Mesodermal cell (in vitro differentiated cells): Measurements from ENCODE around the gene HOXB1.
A peak's percentile ranks its signal among the peaks of the same experiment; 100 is the strongest.

Experiments used
- H3K27ac ChIP-seq: 2 replicates; pipeline ENCODE4 v1.7.0; 2013; ENCODE audit warnings: mild to moderate bottlenecking, low read depth, low read length, moderate library complexity; ENCODE audit not compliant: severe bottlenecking
- H3K36me3 ChIP-seq: 2 replicates; pipeline ENCODE4 v1.7.1; 2013; ENCODE audit warnings: mild to moderate bottlenecking, low read length, moderate library complexity; ENCODE audit not compliant: control insufficient read depth, insufficient read depth
- H3K4me1 ChIP-seq: one replicate; pipeline ENCODE4 v1.7.1; 2013; ENCODE audit warnings: mild to moderate bottlenecking, low read length; ENCODE audit not compliant: insufficient read depth, control insufficient read depth, poor library complexity, severe bottlenecking
- H3K4me3 ChIP-seq: 2 replicates; pipeline ENCODE4 v1.7.0; 2013; ENCODE audit warnings: low read length, control low read depth, mild to moderate bottlenecking; ENCODE audit not compliant: insufficient read depth, poor library complexity, severe bottlenecking; ENCODE audit errors: extremely low read depth
- H3K9me3 ChIP-seq: 2 replicates; pipeline ENCODE4 v1.7.1; 2013; ENCODE audit warnings: mild to moderate bottlenecking, low read length, moderate library complexity; ENCODE audit not compliant: control insufficient read depth
- WGBS, 2 experiments: methylation state at CpG; one replicate each; pipeline ENCODE4 v1.1.5; 2013; ENCODE audit warnings: missing lambda C conversion rate in 2 of 2; ENCODE audit not compliant: insufficient coverage in 2 of 2; 5-methylcytosine and 5-hydroxymethylcytosine counted together

HOXB1 gene

DNA sequence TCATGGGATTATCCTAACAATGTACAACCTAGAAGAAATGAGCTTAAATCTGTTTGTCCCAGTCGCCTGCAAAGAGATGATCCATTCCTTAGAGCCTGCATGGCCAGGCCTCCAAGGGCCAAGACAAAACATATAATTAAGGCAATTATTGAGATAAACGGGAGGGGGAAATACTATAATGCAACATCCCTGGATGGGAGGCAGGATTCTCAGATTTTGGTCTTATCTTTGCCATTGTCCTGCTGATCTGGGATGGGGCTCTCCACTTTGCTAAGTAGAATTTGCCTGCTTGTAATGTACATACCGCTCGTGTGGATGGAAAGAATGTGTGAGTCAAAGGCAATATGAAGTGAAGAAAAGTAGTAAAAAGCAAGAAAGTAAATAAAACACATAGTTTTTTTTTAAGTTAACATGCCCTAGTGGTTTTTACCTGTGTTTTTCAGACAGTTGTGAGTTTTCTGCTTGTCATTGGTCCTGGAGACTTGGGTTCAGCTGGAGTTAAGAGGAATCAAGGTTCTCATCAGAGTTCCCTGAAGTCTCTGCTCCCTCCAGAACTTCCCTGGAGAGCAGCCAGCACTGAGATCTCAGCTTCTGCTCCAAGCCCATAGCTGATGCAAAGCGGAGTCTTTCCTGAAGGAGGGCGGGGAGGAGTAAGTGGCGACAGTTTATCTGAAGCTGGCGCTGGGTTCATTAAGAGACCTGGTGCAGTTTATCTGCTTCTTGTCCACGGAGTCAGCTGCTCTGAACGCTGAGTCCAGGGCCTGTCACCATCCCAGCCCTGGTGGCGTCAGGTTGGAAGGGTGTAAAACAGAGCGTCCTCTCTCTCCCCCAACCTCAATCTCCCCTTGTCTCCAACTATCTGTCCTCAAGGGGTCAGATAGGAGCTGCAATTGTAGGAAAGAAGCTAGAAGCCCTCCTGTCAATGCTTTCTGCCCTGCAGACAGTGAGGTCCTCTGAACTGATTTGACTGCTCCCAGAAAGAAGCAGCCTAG, 30.1 kb downstream of the HOXB1 start:
- Histone ChIP-seq H3K4me3 (no peak overlapping the region), H3K36me3 (no peaks in the 10 kb centered on the region), H3K4me1 (peaks cover 60% of the 10 kb centered on the region), H3K9me3 (no peaks in the 10 kb centered on the region), H3K27ac (peak overlapping the region; percentile 79)
- 51 to 72% methylated on average over 6 to 11 of the region's 12 CpGs for WGBS, 2 experiments

DNA sequence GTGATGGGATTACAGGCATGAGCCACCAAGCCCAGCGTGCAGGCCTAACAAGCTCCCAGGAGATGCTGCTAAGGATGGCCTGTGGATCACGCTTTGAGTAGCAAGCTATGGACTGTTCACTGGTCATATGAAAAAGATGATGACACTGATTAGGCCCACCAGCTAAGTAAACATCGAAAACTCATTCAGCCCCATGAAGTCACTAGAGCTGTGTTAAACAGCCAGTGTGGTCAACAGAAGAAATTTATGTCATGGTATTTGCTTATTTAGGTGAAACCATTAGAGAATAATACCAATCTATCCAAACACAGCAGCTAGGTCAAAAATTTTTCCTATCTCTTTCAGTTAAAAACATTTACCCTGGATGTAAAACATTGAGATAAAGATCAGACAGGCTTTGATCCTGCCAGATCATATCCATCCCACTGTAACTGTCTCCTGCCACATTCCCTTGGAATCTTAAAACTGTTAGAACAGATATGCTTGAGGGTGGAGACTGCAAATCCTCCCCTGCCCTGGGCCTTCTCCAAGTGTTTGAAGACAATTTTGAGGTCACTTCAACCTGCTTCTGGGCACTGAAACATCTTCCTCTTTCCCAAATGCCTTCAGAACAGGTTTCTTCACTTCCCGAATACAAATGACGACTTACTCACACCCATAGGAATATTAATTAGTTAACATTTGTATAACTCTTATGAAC, 30.9 kb downstream of the HOXB1 start:
- Histone ChIP-seq H3K27ac (peak overlapping the region; percentile 79), H3K4me3 (no peak overlapping the region)
- WGBS, 2 experiments: 93 to 96% methylated on average over 3 of the region's 5 CpGs

DNA sequence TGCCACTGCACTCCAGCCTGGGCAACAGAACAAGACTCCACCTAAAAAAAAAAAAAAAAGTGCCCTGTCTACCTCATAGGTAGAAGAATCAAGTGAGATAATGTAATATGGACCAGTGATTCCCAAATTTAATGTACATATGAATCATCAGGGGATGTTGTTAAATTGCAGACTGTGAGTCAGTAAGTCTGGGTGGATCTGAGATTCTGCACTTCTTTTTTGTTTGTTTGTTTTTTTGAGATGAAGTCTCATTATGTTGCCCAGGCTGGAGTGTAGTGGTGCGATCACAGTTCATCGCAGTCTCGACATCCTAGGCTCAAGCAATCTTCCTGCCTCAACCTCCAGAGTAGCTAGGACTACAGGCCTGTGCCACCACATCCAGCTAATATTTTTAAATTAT, 31.6 kb downstream of the HOXB1 start:
- WGBS, 2 experiments: no CpG with 5 or more reads among the region's 3 CpGs
- Histone ChIP-seq H3K4me1 (peaks cover 68% of the 10 kb centered on the region), H3K27ac (no peak overlapping the region), H3K36me3 (no peaks in the 10 kb centered on the region), H3K4me3 (no peak overlapping the region), H3K9me3 (no peaks in the 10 kb centered on the region)

More for the DNA sequence above, 30.9 kb downstream of the HOXB1 start:
- H3K9me3 ChIP-seq: no peaks in the 10 kb centered on the region
- no peaks in the 10 kb centered on the region for H3K36me3 ChIP-seq
- H3K4me1 ChIP-seq: peaks cover 64% of the 10 kb centered on the region

DNA sequence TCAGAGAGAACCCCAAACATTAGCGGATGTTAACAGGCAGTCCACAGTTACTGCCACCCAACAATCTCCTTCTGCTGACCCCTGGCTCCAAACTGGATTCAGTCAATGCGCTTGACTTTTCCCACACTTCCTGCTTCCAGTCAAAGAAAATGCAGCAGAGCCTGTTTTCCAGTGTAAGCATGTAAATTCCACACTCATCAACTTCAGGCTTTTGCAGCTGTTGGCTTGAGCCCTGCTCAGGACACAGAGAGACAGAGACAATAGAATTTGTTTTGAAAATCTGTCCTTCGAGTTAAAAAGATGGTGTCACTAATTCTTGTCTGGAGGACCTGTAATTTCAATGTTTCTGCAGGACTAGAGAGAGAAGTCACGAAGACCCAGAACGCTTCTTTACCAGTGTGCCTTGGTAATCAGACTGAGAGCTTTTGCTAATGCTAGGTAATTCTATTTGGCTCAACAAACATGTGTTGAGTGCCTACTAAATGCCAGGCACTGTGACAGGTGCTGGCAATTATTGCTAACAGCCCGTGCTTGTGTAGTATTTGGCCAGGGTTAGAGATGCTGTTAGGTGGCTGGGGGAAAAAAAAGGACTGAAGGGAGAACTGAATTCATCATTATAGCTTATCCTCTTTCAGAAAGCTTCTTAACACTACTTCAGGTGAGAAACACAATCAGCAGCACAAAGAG, 32.5 kb downstream of the HOXB1 start:
- Histone ChIP-seq H3K27ac (peak overlapping the region; percentile 77), H3K4me3 (no peak overlapping the region), H3K36me3 (no peaks in the 10 kb centered on the region), H3K4me1 (peaks cover 70% of the 10 kb centered on the region), H3K9me3 (no peaks in the 10 kb centered on the region)
- 89% methylated on average over 6 of the region's 6 CpGs for WGBS, 2 experiments

DNA sequence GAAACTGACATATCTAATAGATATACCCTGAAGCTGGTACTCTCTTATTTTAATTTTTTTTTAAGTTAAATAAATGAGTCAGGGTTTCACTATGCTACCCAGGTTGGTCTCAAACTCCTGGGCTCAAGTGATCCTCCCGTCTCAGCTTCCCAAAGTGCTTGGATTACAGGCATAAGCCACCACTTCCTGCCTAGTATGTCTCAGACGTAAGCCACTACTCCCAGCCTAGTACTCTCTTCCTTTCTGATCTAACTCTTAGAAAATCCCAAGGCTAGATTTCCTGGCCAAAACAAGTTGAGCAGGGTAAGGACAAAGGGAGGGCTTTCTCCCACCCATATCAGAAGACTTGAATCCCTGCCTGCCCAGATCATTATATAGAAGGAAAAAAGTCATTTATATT, 33.7 kb downstream of the HOXB1 start:
- Histone ChIP-seq H3K27ac (no peak overlapping the region), H3K4me3 (no peak overlapping the region), H3K4me1 (peaks cover 73% of the 10 kb centered on the region), H3K9me3 (no peaks in the 10 kb centered on the region), H3K36me3 (no peaks in the 10 kb centered on the region)
- WGBS, 2 experiments: 60 to 70% methylated on average over 1 of the region's 2 CpGs

DNA sequence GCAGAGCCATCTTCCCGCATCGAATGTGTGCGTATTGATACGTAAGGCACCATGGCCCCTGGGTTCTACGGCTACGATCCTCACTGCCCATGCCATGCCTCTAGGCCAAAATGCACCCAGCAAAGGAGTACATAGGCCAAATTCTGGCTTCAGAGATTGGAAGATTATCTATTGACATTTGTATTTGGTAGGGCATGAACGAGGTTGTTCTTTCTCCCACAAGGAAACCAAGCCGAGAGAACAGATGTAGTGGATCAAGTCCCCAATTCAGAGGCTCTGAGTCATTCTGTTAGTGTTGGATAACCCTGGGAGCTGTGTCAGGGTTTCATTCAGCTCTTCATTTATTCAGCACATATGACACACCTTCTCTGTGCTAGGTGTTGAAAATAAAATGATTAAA, 36.5 kb downstream of the HOXB1 start:
- Histone ChIP-seq H3K4me3 (no peak overlapping the region), H3K4me1 (peaks cover 58% of the 10 kb centered on the region), H3K36me3 (no peaks in the 10 kb centered on the region), H3K27ac (no peak overlapping the region), H3K9me3 (no peaks in the 10 kb centered on the region)
- WGBS, 2 experiments: 93 to 97% methylated on average over 7 to 8 of the region's 8 CpGs

DNA sequence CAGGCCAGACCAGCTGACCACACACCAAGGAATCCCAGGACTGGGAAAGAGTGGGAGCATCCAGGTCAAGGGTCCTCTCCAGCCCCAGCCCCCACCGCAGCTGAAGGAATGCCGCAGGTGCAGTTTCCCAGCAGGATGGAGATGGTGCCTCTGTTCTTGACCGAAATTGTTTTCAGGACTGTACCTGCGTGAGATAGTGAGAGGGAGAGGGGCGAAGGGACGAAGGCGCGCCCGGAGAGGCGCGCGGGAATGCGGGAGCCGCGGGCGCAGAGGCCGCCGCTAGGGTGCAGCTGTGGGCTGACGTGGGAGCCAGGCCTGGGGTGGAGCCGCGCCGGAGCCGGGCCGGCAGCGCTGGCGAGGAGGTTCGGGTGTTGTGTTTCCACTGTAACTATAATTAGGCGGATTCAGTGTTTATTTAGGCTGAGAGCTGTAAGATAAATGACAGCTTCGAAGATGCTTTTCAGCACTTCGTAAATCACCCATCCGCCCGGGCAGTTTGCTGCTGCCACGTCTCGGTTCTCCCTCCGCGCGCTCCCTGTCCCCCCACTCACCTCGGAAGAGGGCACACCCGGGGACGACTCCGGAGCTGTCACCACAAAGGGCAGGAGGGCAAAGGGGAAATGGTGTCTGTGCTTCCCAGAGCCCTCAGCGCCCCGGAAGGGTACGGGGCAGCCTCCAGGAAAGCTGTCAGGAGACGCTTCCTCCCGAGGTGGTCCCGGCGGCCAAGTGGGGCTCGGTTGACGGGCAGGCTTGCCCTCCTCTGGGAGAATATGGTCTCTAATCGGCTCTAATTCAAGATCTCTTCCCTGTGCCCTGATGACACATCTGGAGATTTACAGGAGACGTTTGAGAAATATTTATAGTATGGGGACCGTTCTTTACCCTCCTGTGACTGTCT, 38.2 kb downstream of the HOXB1 start:
- peak overlapping the region; percentile 57 for H3K27ac ChIP-seq
- H3K4me3 ChIP-seq: peak overlapping the region; percentile 5

DNA sequence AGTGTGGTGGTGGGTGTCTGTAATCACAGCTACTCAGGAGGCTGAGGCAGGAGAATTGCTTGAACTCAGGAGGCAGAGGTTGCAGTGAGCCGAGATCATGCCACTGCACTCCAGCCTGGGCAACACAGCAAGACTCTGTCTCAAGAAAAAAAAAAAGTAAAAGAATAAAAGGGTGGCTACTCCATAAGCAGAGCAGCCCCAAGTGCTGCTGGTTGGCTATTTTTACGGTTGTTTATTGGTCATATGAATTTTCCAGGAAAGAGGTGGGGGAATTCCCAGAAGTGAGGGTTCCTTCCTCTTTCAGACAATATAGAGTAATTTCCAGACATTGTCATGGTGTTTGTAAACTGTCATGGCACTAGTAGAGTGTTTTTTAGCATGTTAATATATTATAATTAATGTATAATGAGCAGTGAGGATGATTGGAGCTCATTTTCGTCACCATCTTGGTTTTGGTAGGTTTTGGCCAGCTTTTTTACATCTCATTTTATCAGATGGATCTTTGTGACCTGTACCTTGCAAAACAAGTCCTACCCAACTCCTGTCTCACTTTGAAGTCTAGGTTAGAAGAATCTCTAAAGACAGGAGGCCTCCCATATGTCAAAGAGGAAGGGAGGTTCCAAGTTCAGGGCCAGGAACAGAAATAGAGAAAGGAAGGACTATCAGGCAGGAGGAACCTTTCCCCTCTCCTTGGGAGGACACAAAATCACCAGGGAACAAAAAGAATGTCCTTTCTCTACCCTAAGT, 39.1 kb downstream of the HOXB1 start:
- 90% methylated on average over 1 to 2 of the region's 3 CpGs for WGBS, 2 experiments
- H3K4me1 ChIP-seq: peaks cover 39% of the 10 kb centered on the region
- H3K36me3 ChIP-seq: no peaks in the 10 kb centered on the region
- H3K27ac ChIP-seq: no peak overlapping the region
- H3K9me3 ChIP-seq: no peaks in the 10 kb centered on the region
- no peak overlapping the region for H3K4me3 ChIP-seq

More for the DNA sequence above, 38.2 kb downstream of the HOXB1 start:
- Histone ChIP-seq H3K36me3 (no peaks in the 10 kb centered on the region), H3K9me3 (no peaks in the 10 kb centered on the region), H3K4me1 (peaks cover 48% of the 10 kb centered on the region)
- 9 to 10% methylated on average over 46 to 48 of the region's 53 CpGs for WGBS, 2 experiments

DNA sequence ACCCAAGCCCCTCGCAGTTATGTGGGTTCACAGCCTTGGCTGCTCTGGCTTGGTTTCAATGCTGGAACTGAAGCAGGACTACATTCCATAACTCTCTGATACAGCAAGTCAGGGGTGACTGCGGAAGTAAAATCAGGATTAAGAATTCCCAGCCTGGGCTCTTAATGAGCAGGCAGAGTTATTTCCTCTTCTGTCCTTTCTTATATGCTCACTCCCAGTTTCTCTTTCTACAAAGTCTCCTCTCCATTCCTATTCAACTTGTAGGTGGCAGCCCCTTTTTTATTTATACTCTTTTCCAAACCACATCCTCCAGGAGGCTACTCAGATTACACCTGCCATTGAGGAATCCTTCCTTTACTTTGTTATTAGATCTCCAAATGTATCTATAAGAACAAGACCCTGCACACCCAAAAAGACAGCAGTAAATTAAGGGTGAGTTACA, 40.3 kb downstream of the HOXB1 start:
- 86 to 100% methylated on average over 2 of the region's 2 CpGs for WGBS, 2 experiments
- no peak overlapping the region for H3K27ac ChIP-seq
- H3K36me3 ChIP-seq: no peaks in the 10 kb centered on the region
- no peak overlapping the region for H3K4me3 ChIP-seq
- peaks cover 28% of the 10 kb centered on the region for H3K4me1 ChIP-seq
- H3K9me3 ChIP-seq: no peaks in the 10 kb centered on the region
